WTC11 (cell line): Measurements from ENCODE around the gene LPIN3. TPM values are rescaled to one million over a fixed set of nuclear protein-coding genes. Genes with fewer than 3 reads are reported as not detected.

ENCODE experiments used
- ATAC-seq: fragments of 200-7000 bp; cut with Tn5 transposase; 2 replicates; pipeline ENCODE4 v1.10.0; 2021; ENCODE audit warnings: mild to moderate bottlenecking, moderate library complexity
- CTCF ChIA-PET: fragments of 300-600 bp; sonication (Branson Sonifier 250); formaldehyde crosslinking; loops from one replicate; lab custom pipeline; 2021; ENCODE audit warnings: antibody characterized with exemption; lab: Charles Lee
- POLR2A ChIA-PET: fragments of 350-600 bp; sonication (Branson Sonifier 250); formaldehyde crosslinking; loops from one replicate; lab custom pipeline; 2021; ENCODE audit warnings: antibody characterized with exemption; lab: Charles Lee
- DNase-seq: peaks from one replicate; pipeline ENCODE4 v3.0.0; 2021; ENCODE audit warnings: low spot score
- H3K27ac Mint-ChIP-seq: 2 replicates; pipeline ENCODE4 v1.8.0; 2021; ENCODE audit warnings: mixed read lengths
- H3K27me3 Mint-ChIP-seq: 2 replicates; pipeline ENCODE4 v1.8.0; 2021; ENCODE audit warnings: low read depth, mild to moderate bottlenecking, moderate library complexity, mixed read lengths
- H3K36me3 Mint-ChIP-seq: 2 replicates; pipeline ENCODE4 v1.8.0; 2021; ENCODE audit warnings: mixed read lengths
- H3K4me1 Mint-ChIP-seq: 2 replicates; pipeline ENCODE4 v1.8.0; 2022; ENCODE audit warnings: mixed read lengths
- H3K4me3 Mint-ChIP-seq: 2 replicates; pipeline ENCODE4 v1.8.0; 2021; ENCODE audit warnings: mild to moderate bottlenecking, moderate library complexity, mixed read lengths
- H3K9me3 Mint-ChIP-seq: 2 replicates; pipeline ENCODE4 v1.8.0; 2021; ENCODE audit warnings: mixed read lengths
- CREM ChIP-seq: sonication (generic); formaldehyde crosslinking; IDR thresholded peaks from 2 replicates; pipeline ENCODE4 v1.8.1; 2022; ENCODE audit warnings: mild to moderate bottlenecking, missing genetic modification reagents, moderate library complexity
- EMX1 ChIP-seq: fragments of 250-450 bp; sonication (Bioruptor Pico); IDR thresholded peaks from 2 replicates; pipeline ENCODE4 v1.8.0; 2021; ENCODE audit warnings: mild to moderate bottlenecking
- FOXP1 ChIP-seq: sonication (generic); formaldehyde crosslinking; IDR thresholded peaks from 2 replicates; pipeline ENCODE4 v1.8.0; 2022; ENCODE audit warnings: missing genetic modification reagents, mild to moderate bottlenecking, moderate library complexity, borderline replicate concordance
- GABPB1 ChIP-seq: sonication (generic); formaldehyde crosslinking; IDR thresholded peaks from 2 replicates; pipeline ENCODE4 v1.8.1; 2023; ENCODE audit warnings: mild to moderate bottlenecking, missing genetic modification reagents
- KAT7 ChIP-seq: sonication (generic); formaldehyde crosslinking; IDR thresholded peaks from 2 replicates; pipeline ENCODE4 v1.8.1; 2023; ENCODE audit warnings: missing genetic modification reagents, mild to moderate bottlenecking, borderline replicate concordance
- MXD4 ChIP-seq: fragments of 250-450 bp; sonication (Bioruptor Pico); IDR thresholded peaks from 2 replicates; pipeline ENCODE4 v1.8.0; 2021; ENCODE audit warnings: mild to moderate bottlenecking, moderate library complexity, borderline replicate concordance
- NFYB ChIP-seq: sonication (generic); formaldehyde crosslinking; conservative IDR thresholded peaks from 2 replicates; pipeline ENCODE4 v1.8.0; 2022; ENCODE audit warnings: low read depth, missing genetic modification reagents
- RORB ChIP-seq: fragments of 250-450 bp; sonication (Bioruptor Pico); IDR thresholded peaks from 2 replicates; pipeline ENCODE4 v1.9.0; 2021; ENCODE audit warnings: mild to moderate bottlenecking
- TCF7 ChIP-seq: sonication (generic); formaldehyde crosslinking; IDR thresholded peaks from 2 replicates; pipeline ENCODE4 v1.8.0; 2022; ENCODE audit warnings: mild to moderate bottlenecking, low read depth, missing genetic modification reagents, moderate library complexity
- ZNF121 ChIP-seq: sonication (generic); formaldehyde crosslinking; IDR thresholded peaks from 2 replicates; pipeline ENCODE4 v1.8.0; 2023; ENCODE audit warnings: missing genetic modification reagents
- ZNF317 ChIP-seq: sonication (generic); formaldehyde crosslinking; IDR thresholded peaks from 2 replicates; pipeline ENCODE4 v1.8.1; 2023; ENCODE audit warnings: low read depth, mild to moderate bottlenecking, moderate library complexity, missing genetic modification reagents, borderline replicate concordance
- total RNA-seq: library from RNA; stranded (reverse); gene quantifications from 3 replicates; pipeline ENCODE4 v1.2.3, GENCODE V29; 2021
- TF ChIP-seq, protein P1 (sequence below): sonication (generic); formaldehyde crosslinking; IDR thresholded peaks from 2 replicates; pipeline ENCODE4 v1.8.1; 2022; ENCODE audit warnings: low read depth, missing genetic modification reagents, borderline replicate concordance
- TF ChIP-seq, protein P2 (sequence below): fragments of 250-450 bp; sonication (Bioruptor Pico); IDR thresholded peaks from 2 replicates; pipeline ENCODE4 v1.9.0; 2021; ENCODE audit warnings: moderate library complexity, mild to moderate bottlenecking, inconsistent platforms, borderline replicate concordance
- TF ChIP-seq, protein P3 (sequence below): sonication (generic); formaldehyde crosslinking; IDR thresholded peaks from 2 replicates; pipeline ENCODE4 v1.8.1; 2023; ENCODE audit warnings: mild to moderate bottlenecking, missing genetic modification reagents, moderate library complexity
- TF ChIP-seq, protein P4 (sequence below): sonication (generic); formaldehyde crosslinking; IDR thresholded peaks from 2 replicates; pipeline ENCODE4 v1.8.0; 2023; ENCODE audit warnings: missing genetic modification reagents
- TF ChIP-seq, protein P5 (sequence below): sonication (generic); formaldehyde crosslinking; IDR thresholded peaks from 2 replicates; pipeline ENCODE4 v1.8.1; 2022; ENCODE audit warnings: missing genetic modification reagents, borderline replicate concordance
- TF ChIP-seq, protein P6 (sequence below): sonication (generic); formaldehyde crosslinking; IDR thresholded peaks from 2 replicates; pipeline ENCODE4 v1.8.0; 2022; ENCODE audit warnings: mild to moderate bottlenecking, missing genetic modification reagents
- TF ChIP-seq, protein P7 (sequence below): sonication (generic); formaldehyde crosslinking; IDR thresholded peaks from 2 replicates; pipeline ENCODE4 v1.8.1; 2023; ENCODE audit warnings: mild to moderate bottlenecking, missing genetic modification reagents

LPIN3 gene
- total RNA-seq, 1 experiment from 2014 or later: 7.9 TPM

DNA sequence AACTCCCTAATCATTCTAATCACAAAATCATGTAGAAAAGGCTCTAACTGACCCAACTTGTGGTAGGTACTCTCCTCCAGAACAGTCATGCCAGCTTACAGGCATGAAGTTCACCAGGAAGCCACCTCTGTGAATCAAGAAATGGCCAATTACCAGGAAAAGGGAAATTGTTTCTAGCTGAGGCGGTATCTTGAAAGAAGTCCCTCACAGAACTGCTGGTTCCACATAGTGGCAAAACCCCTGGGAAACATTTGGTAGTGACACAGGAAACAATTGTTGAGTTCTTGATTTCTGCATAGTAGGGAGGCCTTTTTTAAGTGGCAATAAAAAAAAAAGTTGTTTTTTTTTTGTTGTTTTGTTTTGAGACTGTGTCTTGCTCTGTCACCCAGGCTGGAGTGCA, 19.6 kb upstream of the LPIN3 start (continued):
- TF ChIP-seq EMX1 (CRISPR knock-in tag): no peak
- TF ChIP-seq, protein P1, sequence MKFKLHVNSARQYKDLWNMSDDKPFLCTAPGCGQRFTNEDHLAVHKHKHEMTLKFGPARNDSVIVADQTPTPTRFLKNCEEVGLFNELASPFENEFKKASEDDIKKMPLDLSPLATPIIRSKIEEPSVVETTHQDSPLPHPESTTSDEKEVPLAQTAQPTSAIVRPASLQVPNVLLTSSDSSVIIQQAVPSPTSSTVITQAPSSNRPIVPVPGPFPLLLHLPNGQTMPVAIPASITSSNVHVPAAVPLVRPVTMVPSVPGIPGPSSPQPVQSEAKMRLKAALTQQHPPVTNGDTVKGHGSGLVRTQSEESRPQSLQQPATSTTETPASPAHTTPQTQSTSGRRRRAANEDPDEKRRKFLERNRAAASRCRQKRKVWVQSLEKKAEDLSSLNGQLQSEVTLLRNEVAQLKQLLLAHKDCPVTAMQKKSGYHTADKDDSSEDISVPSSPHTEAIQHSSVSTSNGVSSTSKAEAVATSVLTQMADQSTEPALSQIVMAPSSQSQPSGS: no peak
- TF ChIP-seq, protein P2, sequence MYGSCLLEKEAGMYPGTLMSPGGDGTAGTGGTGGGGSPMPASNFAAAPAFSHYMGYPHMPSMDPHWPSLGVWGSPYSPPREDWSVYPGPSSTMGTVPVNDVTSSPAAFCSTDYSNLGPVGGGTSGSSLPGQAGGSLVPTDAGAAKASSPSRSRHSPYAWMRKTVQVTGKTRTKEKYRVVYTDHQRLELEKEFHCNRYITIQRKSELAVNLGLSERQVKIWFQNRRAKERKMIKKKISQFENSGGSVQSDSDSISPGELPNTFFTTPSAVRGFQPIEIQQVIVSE (CRISPR knock-in tag): no peak
- TF ChIP-seq FOXP1: no peak
- no peak for TF ChIP-seq NFYB (CRISPR knock-in tag)
- TF ChIP-seq CREM (CRISPR knock-in tag): no peak
- TF ChIP-seq, protein P3, sequence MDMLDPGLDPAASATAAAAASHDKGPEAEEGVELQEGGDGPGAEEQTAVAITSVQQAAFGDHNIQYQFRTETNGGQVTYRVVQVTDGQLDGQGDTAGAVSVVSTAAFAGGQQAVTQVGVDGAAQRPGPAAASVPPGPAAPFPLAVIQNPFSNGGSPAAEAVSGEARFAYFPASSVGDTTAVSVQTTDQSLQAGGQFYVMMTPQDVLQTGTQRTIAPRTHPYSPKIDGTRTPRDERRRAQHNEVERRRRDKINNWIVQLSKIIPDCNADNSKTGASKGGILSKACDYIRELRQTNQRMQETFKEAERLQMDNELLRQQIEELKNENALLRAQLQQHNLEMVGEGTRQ (CRISPR knock-in tag): no peak
- no peak for TF ChIP-seq TCF7 (CRISPR knock-in tag)
- TF ChIP-seq ZNF121 (CRISPR knock-in tag): no peak
- no peak for TF ChIP-seq ZNF317
- TF ChIP-seq RORB (CRISPR knock-in tag): no peak

DNA sequence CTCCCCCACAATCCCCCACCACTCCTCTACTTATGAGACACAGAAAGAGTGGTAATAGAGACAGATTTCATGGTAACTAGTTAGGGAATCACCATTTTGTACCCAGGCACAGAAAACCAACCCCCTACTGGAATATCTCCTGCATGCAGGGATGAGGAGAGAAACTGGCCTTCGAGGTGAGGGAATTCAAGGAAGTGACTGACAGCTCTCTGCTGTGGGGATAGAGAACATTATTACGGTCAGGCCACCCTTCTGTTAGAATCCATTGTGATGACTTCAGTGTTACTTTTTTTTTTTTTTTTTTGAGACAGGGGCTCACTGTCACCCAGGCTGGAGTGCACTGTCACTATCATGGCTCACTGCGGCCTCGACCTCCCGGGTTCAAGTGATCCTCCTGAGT, 13.4 kb upstream of the LPIN3 start:
- H3K4me1 Mint-ChIP-seq: no peaks in the 10 kb centered on the region
- DNase-seq: no peak
- ChIA-PET CTCF (interaction anchor here (1.2 to 1.8 kb wide), 4 partner anchors 9 to 154 kb away, joined by 4 to 6 read pairs (median 4); partner anchors contain the start of genes LPIN3 and ZHX3), POLR2A (interaction anchor here (0.6 to 0.7 kb wide), 3 partner anchors 10 to 1433 kb away, joined by 3 to 6 read pairs (median 5); no protein-coding TSS in a partner anchor)
- H3K36me3 Mint-ChIP-seq: no peaks in the 10 kb centered on the region
- ATAC-seq: no peak
- no peaks in the 10 kb centered on the region for H3K9me3 Mint-ChIP-seq
- H3K4me3 Mint-ChIP-seq: no peak overlapping the region
- TF ChIP-seq, protein P4, sequence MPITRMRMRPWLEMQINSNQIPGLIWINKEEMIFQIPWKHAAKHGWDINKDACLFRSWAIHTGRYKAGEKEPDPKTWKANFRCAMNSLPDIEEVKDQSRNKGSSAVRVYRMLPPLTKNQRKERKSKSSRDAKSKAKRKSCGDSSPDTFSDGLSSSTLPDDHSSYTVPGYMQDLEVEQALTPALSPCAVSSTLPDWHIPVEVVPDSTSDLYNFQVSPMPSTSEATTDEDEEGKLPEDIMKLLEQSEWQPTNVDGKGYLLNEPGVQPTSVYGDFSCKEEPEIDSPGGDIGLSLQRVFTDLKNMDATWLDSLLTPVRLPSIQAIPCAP (CRISPR knock-in tag): no peak
- no peaks in the 10 kb centered on the region for H3K27me3 Mint-ChIP-seq
- no peak overlapping the region for H3K27ac Mint-ChIP-seq

DNA sequence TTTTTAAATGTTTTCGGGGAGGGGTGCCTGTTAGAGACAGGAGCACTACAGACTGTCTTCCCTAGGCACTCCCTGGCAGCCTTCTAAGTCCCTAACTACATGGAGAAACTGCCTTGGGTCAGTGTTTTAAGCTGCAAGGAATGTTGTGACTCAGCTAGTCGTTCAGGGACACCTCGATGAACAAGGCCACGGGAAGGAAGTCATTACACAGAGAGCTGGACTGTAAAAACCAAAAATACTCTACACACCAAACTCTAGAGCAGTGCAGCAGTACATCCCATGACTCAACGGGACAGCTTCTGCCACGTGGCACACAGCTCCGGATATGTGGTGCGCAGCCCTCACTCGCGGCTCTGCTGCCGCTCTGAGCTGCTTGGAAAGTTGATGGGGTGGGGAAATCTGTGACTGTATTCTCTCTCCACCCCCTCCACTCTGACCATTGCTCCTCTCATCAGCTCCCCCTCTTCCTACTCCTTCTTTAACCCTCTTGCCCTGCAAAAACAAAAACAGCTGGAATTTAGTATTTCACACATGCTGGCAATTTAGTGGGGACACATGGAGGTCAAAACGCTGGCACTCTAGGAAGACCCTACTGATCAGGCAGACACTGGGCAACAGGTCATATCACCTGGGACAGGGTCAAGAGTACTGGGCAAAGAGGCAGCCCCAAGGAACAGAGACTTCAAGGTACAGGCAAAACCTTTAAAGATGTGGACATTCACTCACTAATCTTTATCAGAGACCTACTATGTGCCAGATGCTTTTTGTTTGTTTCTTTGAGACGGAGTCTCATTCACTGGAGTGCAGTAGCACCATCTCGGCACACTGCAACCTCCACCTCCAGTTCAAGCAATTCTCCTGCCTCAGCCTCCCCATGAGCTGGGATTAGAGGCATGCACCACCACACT, 10.9 kb upstream of the LPIN3 start:
- ChIA-PET POLR2A (no interaction called here), CTCF (interaction anchor here (1.1 to 1.2 kb wide), 2 partner anchors 11 to 157 kb away, joined by 3 to 4 read pairs; partner anchors contain the start of gene LPIN3)
- Mint-ChIP-seq H3K9me3 (no peaks in the 10 kb centered on the region), H3K4me1 (no peaks in the 10 kb centered on the region), H3K36me3 (no peaks in the 10 kb centered on the region), H3K27ac (no peak overlapping the region), H3K27me3 (no peaks in the 10 kb centered on the region), H3K4me3 (no peak overlapping the region)
- DNase-seq (no peak), ATAC-seq (no peak)
- TF ChIP-seq, protein P5, sequence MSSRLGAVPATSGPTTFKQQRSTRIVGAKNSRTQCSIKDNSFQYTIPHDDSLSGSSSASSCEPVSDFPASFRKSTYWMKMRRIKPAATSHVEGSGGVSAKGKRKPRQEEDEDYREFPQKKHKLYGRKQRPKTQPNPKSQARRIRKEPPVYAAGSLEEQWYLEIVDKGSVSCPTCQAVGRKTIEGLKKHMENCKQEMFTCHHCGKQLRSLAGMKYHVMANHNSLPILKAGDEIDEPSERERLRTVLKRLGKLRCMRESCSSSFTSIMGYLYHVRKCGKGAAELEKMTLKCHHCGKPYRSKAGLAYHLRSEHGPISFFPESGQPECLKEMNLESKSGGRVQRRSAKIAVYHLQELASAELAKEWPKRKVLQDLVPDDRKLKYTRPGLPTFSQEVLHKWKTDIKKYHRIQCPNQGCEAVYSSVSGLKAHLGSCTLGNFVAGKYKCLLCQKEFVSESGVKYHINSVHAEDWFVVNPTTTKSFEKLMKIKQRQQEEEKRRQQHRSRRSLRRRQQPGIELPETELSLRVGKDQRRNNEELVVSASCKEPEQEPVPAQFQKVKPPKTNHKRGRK (CRISPR knock-in tag): no peak
- 0 out of 2 replicates have a peak, but pooled peaks have one; percentile 34 for TF ChIP-seq GABPB1 (CRISPR knock-in tag)
- TF ChIP-seq, protein P4 (CRISPR knock-in tag): no peak
- no peak for TF ChIP-seq MXD4 (CRISPR knock-in tag)
- TF ChIP-seq, protein P6, sequence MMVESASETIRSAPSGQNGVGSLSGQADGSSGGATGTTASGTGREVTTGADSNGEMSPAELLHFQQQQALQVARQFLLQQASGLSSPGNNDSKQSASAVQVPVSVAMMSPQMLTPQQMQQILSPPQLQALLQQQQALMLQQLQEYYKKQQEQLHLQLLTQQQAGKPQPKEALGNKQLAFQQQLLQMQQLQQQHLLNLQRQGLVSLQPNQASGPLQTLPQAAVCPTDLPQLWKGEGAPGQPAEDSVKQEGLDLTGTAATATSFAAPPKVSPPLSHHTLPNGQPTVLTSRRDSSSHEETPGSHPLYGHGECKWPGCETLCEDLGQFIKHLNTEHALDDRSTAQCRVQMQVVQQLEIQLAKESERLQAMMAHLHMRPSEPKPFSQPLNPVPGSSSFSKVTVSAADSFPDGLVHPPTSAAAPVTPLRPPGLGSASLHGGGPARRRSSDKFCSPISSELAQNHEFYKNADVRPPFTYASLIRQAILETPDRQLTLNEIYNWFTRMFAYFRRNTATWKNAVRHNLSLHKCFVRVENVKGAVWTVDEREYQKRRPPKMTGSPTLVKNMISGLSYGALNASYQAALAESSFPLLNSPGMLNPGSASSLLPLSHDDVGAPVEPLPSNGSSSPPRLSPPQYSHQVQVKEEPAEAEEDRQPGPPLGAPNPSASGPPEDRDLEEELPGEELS (CRISPR knock-in tag): no peak
- TF ChIP-seq KAT7 (CRISPR knock-in tag): no peak
- TF ChIP-seq, protein P7, sequence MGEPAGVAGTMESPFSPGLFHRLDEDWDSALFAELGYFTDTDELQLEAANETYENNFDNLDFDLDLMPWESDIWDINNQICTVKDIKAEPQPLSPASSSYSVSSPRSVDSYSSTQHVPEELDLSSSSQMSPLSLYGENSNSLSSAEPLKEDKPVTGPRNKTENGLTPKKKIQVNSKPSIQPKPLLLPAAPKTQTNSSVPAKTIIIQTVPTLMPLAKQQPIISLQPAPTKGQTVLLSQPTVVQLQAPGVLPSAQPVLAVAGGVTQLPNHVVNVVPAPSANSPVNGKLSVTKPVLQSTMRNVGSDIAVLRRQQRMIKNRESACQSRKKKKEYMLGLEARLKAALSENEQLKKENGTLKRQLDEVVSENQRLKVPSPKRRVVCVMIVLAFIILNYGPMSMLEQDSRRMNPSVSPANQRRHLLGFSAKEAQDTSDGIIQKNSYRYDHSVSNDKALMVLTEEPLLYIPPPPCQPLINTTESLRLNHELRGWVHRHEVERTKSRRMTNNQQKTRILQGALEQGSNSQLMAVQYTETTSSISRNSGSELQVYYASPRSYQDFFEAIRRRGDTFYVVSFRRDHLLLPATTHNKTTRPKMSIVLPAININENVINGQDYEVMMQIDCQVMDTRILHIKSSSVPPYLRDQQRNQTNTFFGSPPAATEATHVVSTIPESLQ (CRISPR knock-in tag): no peak
